BE2C (cell line): ENCODE measurements around the gene CBFA2T3.

Experiments
- DNase-seq: peaks from one replicate; pipeline ENCODE4 v3.0.0-alpha.2; 2020
- H3K27me3 ChIP-seq: fragments of 250-450 bp; sonication (Bioruptor Pico); 2 replicates; pipeline ENCODE4 v1.5.1; 2020; ENCODE audit warnings: mild to moderate bottlenecking
- H3K36me3 ChIP-seq: fragments of 250-450 bp; sonication (Bioruptor Pico); 2 replicates; pipeline ENCODE4 v1.5.1; 2020; ENCODE audit warnings: mild to moderate bottlenecking
- H3K4me1 ChIP-seq: fragments of 250-450 bp; sonication (Bioruptor Pico); 2 replicates; pipeline ENCODE4 v1.5.1; 2020
- H3K4me3 ChIP-seq: 2 replicates; pipeline ENCODE4 v1.5.1; 2011; ENCODE audit warnings: low read depth, low read length
- H3K9me3 ChIP-seq: fragments of 250-450 bp; sonication (Bioruptor Pico); 2 replicates; pipeline ENCODE4 v1.5.1; 2020
- CTCF ChIP-seq: IDR thresholded peaks from 2 replicates; pipeline ENCODE4 v1.5.1; 2012; ENCODE audit warnings: mild to moderate bottlenecking, low read depth, low read length

Gene CBFA2T3

GRCh38 chr16:88857728-88858339 lies 119.2 kb downstream of the CBFA2T3 start:
- TF ChIP-seq CTCF = peak; percentile 83
- peaks cover 5% of the 10 kb centered on the region for H3K36me3 ChIP-seq
- H3K4me1 ChIP-seq = peaks cover 3% of the 10 kb centered on the region; the same call in 1 of the 2 replicates
- H3K9me3 ChIP-seq = no peaks in the 10 kb centered on the region
- no peaks in the 10 kb centered on the region for H3K27me3 ChIP-seq
- peak overlapping the region; percentile 96 for H3K4me3 ChIP-seq
- DNase-seq = peak; percentile 85

- Histone ChIP-seq H3K36me3 (peaks cover 5% of the 10 kb centered on the region), H3K4me1 (peaks cover 3% of the 10 kb centered on the region; the same call in 1 of the 2 replicates), H3K27me3 (no peaks in the 10 kb centered on the region), H3K9me3 (no peaks in the 10 kb centered on the region), H3K4me3 (peak within 1 kb of the TSS; percentile 96)
- no peak for TF ChIP-seq CTCF
- peak; percentile 99 for DNase-seq
These were observed 119.9 kb downstream of the CBFA2T3 start, which contains the start of the genes GALNS and TRAPPC2L for GRCh38 chr16:88856828-88857727. Gene GALNS, minus strand, starts transcription at chr16:88856947. Its CDS starts 70 bp downstream, at chr16:88856877. Gene TRAPPC2L, plus strand, starts transcription at chr16:88857127. Its CDS starts 24 bp downstream, at chr16:88857151.

GRCh38 chr16:88856122-88856827 lies 120.7 kb downstream of the CBFA2T3 start:
- Histone ChIP-seq H3K27me3 (no peaks in the 10 kb centered on the region), H3K4me3 (peak overlapping the region; percentile 96), H3K9me3 (no peaks in the 10 kb centered on the region), H3K36me3 (peaks cover 5% of the 10 kb centered on the region), H3K4me1 (peaks cover 3% of the 10 kb centered on the region; the same call in 1 of the 2 replicates)
- TF ChIP-seq CTCF = no peak
- DNase-seq = no peak

- TF ChIP-seq CTCF = no peak
- Histone ChIP-seq H3K27me3 (no peaks in the 10 kb centered on the region), H3K4me3 (peak overlapping the region; percentile 53; the same call in 1 of the 2 replicates), H3K36me3 (peaks cover 3% of the 10 kb centered on the region), H3K4me1 (peaks cover 3% of the 10 kb centered on the region; the same call in 1 of the 2 replicates), H3K9me3 (no peaks in the 10 kb centered on the region)
- no peak for DNase-seq
These were observed 121.3 kb downstream of the CBFA2T3 start for GRCh38 chr16:88855736-88856121.

- DNase-seq = no peak
- TF ChIP-seq CTCF = no peak
- no peaks in the 10 kb centered on the region for H3K27me3 ChIP-seq
- H3K4me1 ChIP-seq = peaks cover 3% of the 10 kb centered on the region; the same call in 1 of the 2 replicates
- H3K9me3 ChIP-seq = no peaks in the 10 kb centered on the region
- H3K36me3 ChIP-seq = no peaks in the 10 kb centered on the region; the same call in none of the 2 replicates
- H3K4me3 ChIP-seq = no peak overlapping the region
These were observed 121.8 kb downstream of the CBFA2T3 start for GRCh38 chr16:88855176-88855575.
